Measurements from ENCODE around the gene FHIT.

DNA sequence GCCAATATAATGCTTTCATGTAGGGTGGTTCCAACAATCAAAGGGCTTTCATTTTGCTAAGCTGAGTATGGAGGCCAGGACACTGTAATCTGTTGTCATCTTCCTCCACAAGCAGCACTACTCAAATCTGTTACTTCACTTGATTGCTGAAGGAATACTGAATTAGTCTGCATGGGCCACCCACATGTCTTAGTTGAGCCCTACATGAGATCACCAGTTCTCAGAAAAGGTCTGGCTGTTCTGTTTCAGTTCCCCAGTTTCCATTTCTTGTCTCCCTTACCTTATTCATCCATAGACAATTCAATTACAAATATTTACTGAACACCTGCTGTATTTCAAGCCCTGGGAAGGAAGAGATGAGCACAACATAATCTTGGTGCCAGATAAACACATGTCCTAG lies 119.2 kb downstream of the FHIT start:
- TF ChIP-seq EZH2phosphoT487 (IDR thresholded peaks at IDR 0.05; ENCODE audit: insufficient read depth, low read depth) (no peak), EZH2 (IDR thresholded peaks at IDR 0.05; ENCODE audit: insufficient read depth, poor library complexity, severe bottlenecking) (no peak)

All from GM23248 (cell line).